Ureter (tissue), 1 donor: ENCODE data around the gene C2orf92. TPM values are rescaled to one million over a fixed set of nuclear protein-coding genes. Genes with fewer than 3 reads are reported as not detected.
A peak's percentile ranks its signal among the peaks of the same experiment; 100 is the strongest.
"Not testable (repeated sequence)": the region's sequence is repeated elsewhere in the genome, so short reads cannot be mapped to it uniquely, and the experiment has no call there.

Experiments
- DNase-seq: peaks from one replicate; pipeline ENCODE4 v3.0.0-alpha.2; 2020; ENCODE audit warnings: low spot score
- total RNA-seq: library from RNA; stranded (reverse); gene quantifications from one replicate; pipeline ENCODE4 v1.2.4, GENCODE V29; 2023
- donor health status: DM: yes; HTN: yes; CAD: no.

C2orf92 gene
- total RNA-seq, 1 donor from 2014 or later = 9.2 TPM

GRCh38 chr2:97693476-97693875 is 24.0 kb downstream of the C2orf92 start:
- no peak for DNase-seq

- DNase-seq = no peak
These were observed 26.2 kb downstream of the C2orf92 start for GRCh38 chr2:97695744-97696143.

- peak; percentile 92 for DNase-seq
These were observed 28.0 kb downstream of the C2orf92 start for GRCh38 chr2:97697252-97698235.

GRCh38 chr2:97698530-97698929 is 29.0 kb downstream of the C2orf92 start:
- DNase-seq = no peak

- DNase-seq = no peak
These were observed 30.4 kb downstream of the C2orf92 start for GRCh38 chr2:97699765-97700444.

GRCh38 chr2:97701186-97701585 is 31.7 kb downstream of the C2orf92 start:
- DNase-seq = no peak

- DNase-seq = no peak
These were observed 32.4 kb downstream of the C2orf92 start for GRCh38 chr2:97701851-97702465.

GRCh38 chr2:97702731-97703470 is 33.4 kb downstream of the C2orf92 start:
- DNase-seq = no peak

- no peak for DNase-seq
These were observed 34.2 kb downstream of the C2orf92 start for GRCh38 chr2:97703741-97704140.

- no peak for DNase-seq
These were observed 35.5 kb downstream of the C2orf92 start for GRCh38 chr2:97704989-97705388.

GRCh38 chr2:97706112-97706511 is 36.6 kb downstream of the C2orf92 start:
- DNase-seq = no peak

- DNase-seq = no peak
These were observed 37.3 kb downstream of the C2orf92 start for GRCh38 chr2:97706708-97707345.

- no peak for DNase-seq
These were observed 38.0 kb downstream of the C2orf92 start for GRCh38 chr2:97707362-97708047.

GRCh38 chr2:97708048-97708380 is 38.5 kb downstream of the C2orf92 start:
- no peak for DNase-seq

- no peak for DNase-seq
These were observed 39.1 kb downstream of the C2orf92 start for GRCh38 chr2:97708608-97709007.

GRCh38 chr2:97711394-97711711 is 41.8 kb downstream of the C2orf92 start:
- no peak for DNase-seq

- DNase-seq = not testable (repeated sequence)
These were observed 42.7 kb downstream of the C2orf92 start for GRCh38 chr2:97712175-97712574.

GRCh38 chr2:97712693-97713295 is 43.3 kb downstream of the C2orf92 start:
- no peak for DNase-seq

- DNase-seq = no peak
These were observed 44.0 kb downstream of the C2orf92 start, which contains the start of gene ZAP70 for GRCh38 chr2:97713296-97714083. Gene ZAP70 (plus strand): TSS chr2:97713576. CDS start chr2:97724037, 10,461 bp downstream.
